Liver (tissue), 9 donors: Measurements from ENCODE around the gene AMPD3. TPM values are rescaled to one million over a fixed set of nuclear protein-coding genes. Genes with fewer than 3 reads are reported as not detected.

Experiments used
- DNase-seq: peaks from one replicate; pipeline ENCODE4 v3.0.0-alpha.2; 2017; ENCODE audit warnings: low spot score
- H3K27ac ChIP-seq, 2 donors: one replicate each; pipeline ENCODE4 v1.7.0; 2013; ENCODE audit warnings: inconsistent platforms in 2 of 2, low read length in 2 of 2, control low read depth in 1 of 2, low read depth in 1 of 2, mild to moderate bottlenecking in 1 of 2
- H3K27me3 ChIP-seq, 4 donors: one replicate each; pipeline versions ENCODE4 v1.6.1 to v1.7.0; 2013; ENCODE audit warnings: low read length in 3 of 4, inconsistent platforms in 1 of 4, mild to moderate bottlenecking in 1 of 4, moderate library complexity in 1 of 4; ENCODE audit not compliant: control insufficient read depth in 4 of 4, insufficient read depth in 4 of 4
- H3K36me3 ChIP-seq, 4 donors: one replicate each; pipeline versions ENCODE4 v1.6.1 to v1.7.0; 2013; ENCODE audit warnings: low read length in 3 of 4, mild to moderate bottlenecking in 3 of 4, low read depth in 1 of 4, moderate library complexity in 1 of 4; ENCODE audit not compliant: control insufficient read depth in 4 of 4, insufficient read depth in 3 of 4
- H3K4me1 ChIP-seq, 4 donors: one replicate each; pipeline versions ENCODE4 v1.6.1 to v1.7.0; 2013; ENCODE audit warnings: low read length in 3 of 4, mild to moderate bottlenecking in 3 of 4, moderate library complexity in 1 of 4; ENCODE audit not compliant: control insufficient read depth in 4 of 4, insufficient read depth in 4 of 4
- H3K4me3 ChIP-seq, 3 donors: one replicate each; pipeline versions ENCODE4 v1.6.1 to v1.7.0; 2013; ENCODE audit warnings: low read length in 3 of 3, control low read depth in 1 of 3, low read depth in 1 of 3, mild to moderate bottlenecking in 1 of 3
- H3K9ac ChIP-seq, 2 donors: one replicate each; pipeline ENCODE4 v1.7.0; 2013; ENCODE audit warnings: low read length in 2 of 2, mild to moderate bottlenecking in 2 of 2, moderate library complexity in 2 of 2, control low read depth in 1 of 2, low read depth in 1 of 2
- H3K9me3 ChIP-seq, 4 donors: one replicate each; pipeline versions ENCODE4 v1.6.1 to v1.7.0; 2013; ENCODE audit warnings: low read length in 3 of 4; ENCODE audit not compliant: control insufficient read depth in 4 of 4
- ATF3 ChIP-seq: IDR thresholded peaks from 2 replicates; pipeline ENCODE4 v1.6.1; 2016; ENCODE audit warnings: antibody characterized with exemption
- CTCF ChIP-seq: fragments of 150-350 bp; IDR thresholded peaks from 2 replicates; pipeline ENCODE4 v1.5.1; 2017; ENCODE audit warnings: improper control_type of control experiment, low read depth, low read length; ENCODE audit not compliant: missing input control
- FOXA1 ChIP-seq: IDR thresholded peaks from 2 replicates; pipeline ENCODE4 v1.6.1; 2016; ENCODE audit warnings: antibody characterized with exemption
- FOXA2 ChIP-seq: IDR thresholded peaks from 2 replicates; pipeline ENCODE4 v1.6.1; 2016; ENCODE audit warnings: antibody characterized with exemption
- GABPA ChIP-seq, 2 donors: IDR thresholded peaks in 1 of 2; conservative IDR thresholded peaks in 1 of 2; 2 replicates each; pipeline ENCODE4 v1.6.1; 2016; ENCODE audit warnings: antibody characterized with exemption in 2 of 2, mild to moderate bottlenecking in 1 of 2, moderate library complexity in 1 of 2
- HNF4A ChIP-seq, 2 donors: conservative IDR thresholded peaks; 2 replicates each; pipeline ENCODE4 v1.6.1; 2016; ENCODE audit warnings: antibody characterized with exemption in 2 of 2, mild to moderate bottlenecking in 2 of 2
- HNF4G ChIP-seq: IDR thresholded peaks from 2 replicates; pipeline ENCODE4 v1.6.1; 2016; ENCODE audit warnings: antibody characterized with exemption
- JUND ChIP-seq, 2 donors: IDR thresholded peaks; 2 replicates each; pipeline ENCODE4 v1.6.1; 2016; ENCODE audit warnings: antibody characterized with exemption in 2 of 2
- MAX ChIP-seq: IDR thresholded peaks from 2 replicates; pipeline ENCODE4 v1.6.1; 2016; ENCODE audit warnings: antibody characterized with exemption
- NR2F2 ChIP-seq: IDR thresholded peaks from 2 replicates; pipeline ENCODE4 v1.6.1; 2016; ENCODE audit warnings: antibody characterized with exemption
- RAD21 ChIP-seq, 2 donors: IDR thresholded peaks; 2 replicates each; pipeline ENCODE4 v1.6.1; 2016; ENCODE audit warnings: antibody characterized with exemption in 2 of 2, mild to moderate bottlenecking in 2 of 2
- REST ChIP-seq: IDR thresholded peaks from 2 replicates; pipeline ENCODE4 v1.6.1; 2016; ENCODE audit warnings: antibody characterized with exemption, mild to moderate bottlenecking
- RXRA ChIP-seq, 2 donors: IDR thresholded peaks; 2 replicates each; pipeline ENCODE4 v1.6.1; 2017 to 2018; ENCODE audit warnings: antibody characterized with exemption in 2 of 2, mild to moderate bottlenecking in 1 of 2
- SP1 ChIP-seq: IDR thresholded peaks from 2 replicates; pipeline ENCODE4 v1.6.1; 2018; ENCODE audit warnings: antibody characterized with exemption, mild to moderate bottlenecking
- TAF1 ChIP-seq: conservative IDR thresholded peaks from 2 replicates; pipeline ENCODE4 v1.6.1; 2016; ENCODE audit warnings: antibody characterized with exemption, mild to moderate bottlenecking
- YY1 ChIP-seq: IDR thresholded peaks from 2 replicates; pipeline ENCODE4 v1.6.1; 2016; ENCODE audit warnings: antibody characterized with exemption, mild to moderate bottlenecking
- ZBTB33 ChIP-seq: IDR thresholded peaks from 2 replicates; pipeline ENCODE4 v1.6.1; 2016; ENCODE audit warnings: antibody characterized with exemption
- WGBS: extraction: QIAGEN DNeasy Blood & Tissue Kit; methylation state at CpG from one replicate; pipeline ENCODE4 v1.1.7; 2013; 5-methylcytosine and 5-hydroxymethylcytosine counted together
- polyA plus RNA-seq, 2 donors: library from polyadenylated mRNA; stranded (reverse) in 1 of 2; unstranded in 1 of 2; fragments of 200-250 nt in 1 of 2; fragments of >200 nt in 1 of 2; fragmentation: Nextera tagmentation in 1 of 2; extraction: Ambion mirVana in 1 of 2; gene quantifications; one replicate each; pipeline versions ENCODE4 v1.2.1 to v1.2.3, GENCODE V29; 2013 to 2015
- total RNA-seq, 2 donors: library from RNA; depleted of rRNA; stranded (reverse); fragments of >200 nt; gene quantifications; one replicate each; pipeline ENCODE4 v1.2.3, GENCODE V29; 2014
- donor health status: healthy.
- donor health status: healthy.
- donor health status: healthy.
- donor health status: healthy.
- donor health status: healthy.

AMPD3 gene
- total and polyA plus RNA-seq, 4 donors, result 0.40 to 7.4 (median 1.1) TPM

- DNase-seq, result no peak
- H3K9ac ChIP-seq, result no peak overlapping the region
Measured at GRCh38 chr11:10539339-10539738, 84.3 kb downstream of the AMPD3 start.

GRCh38 chr11:10540546-10540914 lies 85.5 kb downstream of the AMPD3 start:
- Histone ChIP-seq H3K9ac (peak overlapping the region; percentile 82 to 98), H3K4me1 (peaks cover 0 to 10% (median 7%) of the 10 kb centered on the region in 4 donors), H3K36me3 (no peaks in the 10 kb centered on the region), H3K27me3 (no peaks in the 10 kb centered on the region), H3K9me3 (no peaks in the 10 kb centered on the region), H3K4me3 (peak overlapping the region; percentile 88 to 91 (median 91)), H3K27ac (peak overlapping the region; percentile 77 to 87)
- TF ChIP-seq ATF3, result no peak
- TF ChIP-seq ZBTB33, result no peak
- TF ChIP-seq FOXA1, result no peak
- TF ChIP-seq HNF4G, result no peak
- no peak for TF ChIP-seq FOXA2
- no peak for TF ChIP-seq YY1
- no peak for TF ChIP-seq HNF4A (conservative IDR thresholded peaks at IDR 0.05)
- TF ChIP-seq REST, result no peak
- TF ChIP-seq MAX, result no peak
- no peak for TF ChIP-seq TAF1
- TF ChIP-seq SP1, result no peak
- no peak for TF ChIP-seq JUND (IDR thresholded peaks at IDR 0.05)
- no peak for TF ChIP-seq RAD21 (IDR thresholded peaks at IDR 0.05)
- TF ChIP-seq CTCF, result no peak
- no peak for TF ChIP-seq NR2F2
- TF ChIP-seq RXRA (IDR thresholded peaks at IDR 0.05), result no peak
- TF ChIP-seq GABPA (IDR thresholded peaks at IDR 0.05 in 1 of 2, conservative IDR thresholded peaks at IDR 0.05 in 1 of 2), result no peak
- WGBS, result under 1% methylated on average over 25 of the region's 25 CpGs
- no peak for DNase-seq

More at GRCh38 chr11:10539339-10539738, 84.3 kb downstream of the AMPD3 start:
- TF ChIP-seq NR2F2 (no peak), HNF4G (no peak), CTCF (no peak)
- H3K9me3 ChIP-seq, result no peaks in the 10 kb centered on the region
- peaks cover 0 to 10% (median 7%) of the 10 kb centered on the region in 4 donors for H3K4me1 ChIP-seq
- no peak overlapping the region for H3K4me3 ChIP-seq
- no peaks in the 10 kb centered on the region for H3K27me3 ChIP-seq
- no peaks in the 10 kb centered on the region for H3K36me3 ChIP-seq
- no peak overlapping the region for H3K27ac ChIP-seq
